MV-4-11 (cell line): Measurements from ENCODE around the gene SERPINB6.
"Not testable (repeated sequence)": the region's sequence is repeated elsewhere in the genome, so short reads cannot be mapped to it uniquely, and the experiment has no call there.

Source experiments
- DNase-seq: peaks from one replicate; lab custom pipeline; 2025; lab: John Stamatoyannopoulos, UW

SERPINB6 gene

GRCh38 chr6:2958331-2958711 lies 13.0 kb downstream of the SERPINB6 start:
- no peak for DNase-seq

- DNase-seq: no peak
Observed at GRCh38 chr6:2957696-2958330, 13.6 kb downstream of the SERPINB6 start.

GRCh38 chr6:2956930-2957685 lies 14.3 kb downstream of the SERPINB6 start:
- no peak for DNase-seq

- no peak for DNase-seq
Observed at GRCh38 chr6:2953098-2953497, 18.3 kb downstream of the SERPINB6 start.

- DNase-seq: no peak
Observed at GRCh38 chr6:2952557-2953095, 18.7 kb downstream of the SERPINB6 start.

GRCh38 chr6:2951728-2952127 lies 19.6 kb downstream of the SERPINB6 start:
- DNase-seq: peak; percentile 46

GRCh38 chr6:2950713-2951112 lies 20.7 kb downstream of the SERPINB6 start:
- no peak for DNase-seq

GRCh38 chr6:2949536-2950083 lies 21.8 kb downstream of the SERPINB6 start:
- no peak for DNase-seq

GRCh38 chr6:2949121-2949520 lies 22.2 kb downstream of the SERPINB6 start:
- no peak for DNase-seq

- DNase-seq: no peak
Observed at GRCh38 chr6:2948228-2949025, 22.9 kb downstream of the SERPINB6 start.

GRCh38 chr6:2947445-2947844 lies 23.9 kb downstream of the SERPINB6 start:
- DNase-seq: no peak

- DNase-seq: no peak
Observed at GRCh38 chr6:2945153-2945452, 26.3 kb downstream of the SERPINB6 start.

GRCh38 chr6:2944405-2945152 lies 26.8 kb downstream of the SERPINB6 start:
- no peak for DNase-seq

GRCh38 chr6:2943564-2943955 lies 27.8 kb downstream of the SERPINB6 start:
- DNase-seq: peak; percentile 23

GRCh38 chr6:2942914-2943563 lies 28.3 kb downstream of the SERPINB6 start:
- DNase-seq: no peak

GRCh38 chr6:2942116-2942515 lies 29.3 kb downstream of the SERPINB6 start:
- not testable (repeated sequence) for DNase-seq

- no peak for DNase-seq
Observed at GRCh38 chr6:2940851-2941250, 30.5 kb downstream of the SERPINB6 start.

GRCh38 chr6:2940010-2940850 lies 31.1 kb downstream of the SERPINB6 start:
- DNase-seq: peak; percentile 86

GRCh38 chr6:2939315-2940009 lies 31.9 kb downstream of the SERPINB6 start:
- no peak for DNase-seq

GRCh38 chr6:2938632-2939083 lies 32.7 kb downstream of the SERPINB6 start:
- DNase-seq: no peak
